ENCODE data around the gene ZCCHC7.

- TF ChIP-seq POLR2A (IDR thresholded peaks at IDR 0.05; ENCODE audit: low read depth) (no peak), POLR2AphosphoS5 (IDR thresholded peaks at IDR 0.05) (no peak), EP300 (IDR thresholded peaks at IDR 0.05) (no peak)
- TF ChIP-seq, protein P1, sequence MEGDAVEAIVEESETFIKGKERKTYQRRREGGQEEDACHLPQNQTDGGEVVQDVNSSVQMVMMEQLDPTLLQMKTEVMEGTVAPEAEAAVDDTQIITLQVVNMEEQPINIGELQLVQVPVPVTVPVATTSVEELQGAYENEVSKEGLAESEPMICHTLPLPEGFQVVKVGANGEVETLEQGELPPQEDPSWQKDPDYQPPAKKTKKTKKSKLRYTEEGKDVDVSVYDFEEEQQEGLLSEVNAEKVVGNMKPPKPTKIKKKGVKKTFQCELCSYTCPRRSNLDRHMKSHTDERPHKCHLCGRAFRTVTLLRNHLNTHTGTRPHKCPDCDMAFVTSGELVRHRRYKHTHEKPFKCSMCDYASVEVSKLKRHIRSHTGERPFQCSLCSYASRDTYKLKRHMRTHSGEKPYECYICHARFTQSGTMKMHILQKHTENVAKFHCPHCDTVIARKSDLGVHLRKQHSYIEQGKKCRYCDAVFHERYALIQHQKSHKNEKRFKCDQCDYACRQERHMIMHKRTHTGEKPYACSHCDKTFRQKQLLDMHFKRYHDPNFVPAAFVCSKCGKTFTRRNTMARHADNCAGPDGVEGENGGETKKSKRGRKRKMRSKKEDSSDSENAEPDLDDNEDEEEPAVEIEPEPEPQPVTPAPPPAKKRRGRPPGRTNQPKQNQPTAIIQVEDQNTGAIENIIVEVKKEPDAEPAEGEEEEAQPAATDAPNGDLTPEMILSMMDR (IDR thresholded peaks at IDR 0.05), result no peak
Observed at GRCh38 chr9:37379835-37380234, 259.5 kb downstream of the ZCCHC7 start.
